Neutrophil (primary cell): ENCODE measurements around the gene HDHD3.

Experiments
- H3K27ac ChIP-seq: fragments of 200-600 bp; sonication (generic); 2 replicates; pipeline ENCODE4 v1.5.1; 2016; ENCODE audit warnings: mild to moderate bottlenecking, moderate library complexity
- H3K27me3 ChIP-seq: fragments of 200-600 bp; sonication (generic); 2 replicates; pipeline ENCODE4 v1.6.0; 2016; ENCODE audit warnings: mild to moderate bottlenecking
- H3K36me3 ChIP-seq: fragments of 200-600 bp; sonication (generic); 2 replicates; pipeline ENCODE4 v1.5.1; 2017
- H3K4me1 ChIP-seq, 2 experiments: fragments of 200-600 bp in 1 of 2; sonication (generic) in 1 of 2; 1 replicate in 1 of 2; 2 replicates in 1 of 2; pipeline versions ENCODE4 v1.5.1 to v1.6.1; 2013 to 2016; ENCODE audit warnings: low read depth in 1 of 2, low read length in 1 of 2, mild to moderate bottlenecking in 1 of 2, moderate library complexity in 1 of 2; ENCODE audit not compliant: control insufficient read depth in 1 of 2, insufficient read depth in 1 of 2
- H3K4me3 ChIP-seq, 2 experiments: fragments of 200-600 bp in 1 of 2; sonication (generic) in 1 of 2; 1 replicate in 1 of 2; 2 replicates in 1 of 2; pipeline ENCODE4 v1.5.1; 2013 to 2016; ENCODE audit warnings: low read depth in 1 of 2, low read length in 1 of 2, mild to moderate bottlenecking in 1 of 2, moderate library complexity in 1 of 2
- H3K9me3 ChIP-seq: fragments of 200-600 bp; sonication (generic); 2 replicates; pipeline ENCODE4 v1.5.1; 2016
- TF ChIP-seq, protein P1 (sequence below): fragments of 200-600 bp; sonication (generic); IDR thresholded peaks from 2 replicates; pipeline ENCODE4 v1.5.1; 2016; ENCODE audit warnings: antibody characterized with exemption

HDHD3 gene

GRCh38 chr9:113352411-113352810 lies 24.4 kb downstream of the HDHD3 start:
- Histone ChIP-seq H3K27ac (no peak overlapping the region), H3K4me1 (peaks cover 17 to 19% of the 10 kb centered on the region in 2 experiments), H3K36me3 (no peaks in the 10 kb centered on the region), H3K9me3 (no peaks in the 10 kb centered on the region), H3K4me3 (no peak overlapping the region), H3K27me3 (peaks cover 27% of the 10 kb centered on the region)
- TF ChIP-seq, protein P1, sequence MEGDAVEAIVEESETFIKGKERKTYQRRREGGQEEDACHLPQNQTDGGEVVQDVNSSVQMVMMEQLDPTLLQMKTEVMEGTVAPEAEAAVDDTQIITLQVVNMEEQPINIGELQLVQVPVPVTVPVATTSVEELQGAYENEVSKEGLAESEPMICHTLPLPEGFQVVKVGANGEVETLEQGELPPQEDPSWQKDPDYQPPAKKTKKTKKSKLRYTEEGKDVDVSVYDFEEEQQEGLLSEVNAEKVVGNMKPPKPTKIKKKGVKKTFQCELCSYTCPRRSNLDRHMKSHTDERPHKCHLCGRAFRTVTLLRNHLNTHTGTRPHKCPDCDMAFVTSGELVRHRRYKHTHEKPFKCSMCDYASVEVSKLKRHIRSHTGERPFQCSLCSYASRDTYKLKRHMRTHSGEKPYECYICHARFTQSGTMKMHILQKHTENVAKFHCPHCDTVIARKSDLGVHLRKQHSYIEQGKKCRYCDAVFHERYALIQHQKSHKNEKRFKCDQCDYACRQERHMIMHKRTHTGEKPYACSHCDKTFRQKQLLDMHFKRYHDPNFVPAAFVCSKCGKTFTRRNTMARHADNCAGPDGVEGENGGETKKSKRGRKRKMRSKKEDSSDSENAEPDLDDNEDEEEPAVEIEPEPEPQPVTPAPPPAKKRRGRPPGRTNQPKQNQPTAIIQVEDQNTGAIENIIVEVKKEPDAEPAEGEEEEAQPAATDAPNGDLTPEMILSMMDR: no peak

DNA sequence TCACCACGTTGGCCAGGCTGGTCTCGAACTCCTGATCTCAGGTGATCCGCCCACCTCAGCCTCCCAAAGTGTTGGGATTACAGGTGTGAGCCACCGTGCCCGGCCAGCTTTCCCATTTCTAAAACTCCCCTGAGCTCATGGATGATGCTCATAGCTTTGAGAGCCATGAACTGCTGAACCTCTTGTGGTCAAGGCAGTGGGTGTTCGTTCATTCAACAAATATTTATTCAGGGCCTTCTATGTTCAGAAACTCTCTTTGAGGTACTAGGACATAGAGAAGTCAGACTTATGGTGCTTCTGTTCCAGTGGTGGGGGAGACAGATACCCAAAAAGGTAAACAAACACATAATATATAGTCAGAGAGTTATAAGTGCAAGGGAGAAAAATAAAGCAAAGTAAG lies 24.8 kb downstream of the HDHD3 start:
- TF ChIP-seq, protein P1: no peak
- no peak overlapping the region for H3K27ac ChIP-seq
- H3K36me3 ChIP-seq: no peaks in the 10 kb centered on the region
- H3K4me1 ChIP-seq: peaks cover 17 to 19% of the 10 kb centered on the region in 2 experiments
- peaks cover 27% of the 10 kb centered on the region for H3K27me3 ChIP-seq
- H3K4me3 ChIP-seq: no peak overlapping the region
- no peaks in the 10 kb centered on the region for H3K9me3 ChIP-seq

DNA sequence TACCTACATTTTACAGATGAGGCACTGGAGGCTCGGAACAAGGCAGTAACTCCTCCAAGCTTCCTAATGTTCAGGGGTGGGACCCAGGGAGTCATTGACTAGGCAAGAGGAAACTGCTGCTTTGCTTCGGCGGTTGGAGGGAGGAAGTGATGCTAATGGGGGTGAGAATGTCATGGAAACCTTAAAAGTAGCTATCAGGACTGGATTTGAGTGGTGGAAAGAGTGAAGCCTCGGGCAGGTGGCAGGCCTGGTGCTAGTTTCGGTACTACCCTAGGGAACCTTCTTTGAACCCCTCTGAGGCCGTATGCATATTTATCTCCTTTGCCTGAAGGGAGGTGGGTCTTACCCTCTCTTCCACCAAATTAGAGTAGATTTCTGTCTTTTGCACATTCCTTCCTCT lies 25.8 kb downstream of the HDHD3 start:
- H3K27me3 ChIP-seq: peaks cover 27% of the 10 kb centered on the region
- H3K27ac ChIP-seq: no peak overlapping the region
- H3K9me3 ChIP-seq: no peaks in the 10 kb centered on the region
- H3K4me1 ChIP-seq: peaks cover 17 to 19% of the 10 kb centered on the region in 2 experiments
- H3K4me3 ChIP-seq: peak overlapping the region in 1 of 2 experiments; percentile 61
- TF ChIP-seq, protein P1: no peak
- no peaks in the 10 kb centered on the region for H3K36me3 ChIP-seq

GRCh38 chr9:113350107-113350661 lies 26.6 kb downstream of the HDHD3 start:
- H3K27me3 ChIP-seq: peaks cover 27% of the 10 kb centered on the region
- no peaks in the 10 kb centered on the region for H3K36me3 ChIP-seq
- H3K9me3 ChIP-seq: no peaks in the 10 kb centered on the region
- peak overlapping the region; percentile 54 to 61 for H3K4me3 ChIP-seq
- TF ChIP-seq, protein P1: no peak
- no peak overlapping the region for H3K27ac ChIP-seq
- peaks cover 17 to 19% of the 10 kb centered on the region in 2 experiments for H3K4me1 ChIP-seq

DNA sequence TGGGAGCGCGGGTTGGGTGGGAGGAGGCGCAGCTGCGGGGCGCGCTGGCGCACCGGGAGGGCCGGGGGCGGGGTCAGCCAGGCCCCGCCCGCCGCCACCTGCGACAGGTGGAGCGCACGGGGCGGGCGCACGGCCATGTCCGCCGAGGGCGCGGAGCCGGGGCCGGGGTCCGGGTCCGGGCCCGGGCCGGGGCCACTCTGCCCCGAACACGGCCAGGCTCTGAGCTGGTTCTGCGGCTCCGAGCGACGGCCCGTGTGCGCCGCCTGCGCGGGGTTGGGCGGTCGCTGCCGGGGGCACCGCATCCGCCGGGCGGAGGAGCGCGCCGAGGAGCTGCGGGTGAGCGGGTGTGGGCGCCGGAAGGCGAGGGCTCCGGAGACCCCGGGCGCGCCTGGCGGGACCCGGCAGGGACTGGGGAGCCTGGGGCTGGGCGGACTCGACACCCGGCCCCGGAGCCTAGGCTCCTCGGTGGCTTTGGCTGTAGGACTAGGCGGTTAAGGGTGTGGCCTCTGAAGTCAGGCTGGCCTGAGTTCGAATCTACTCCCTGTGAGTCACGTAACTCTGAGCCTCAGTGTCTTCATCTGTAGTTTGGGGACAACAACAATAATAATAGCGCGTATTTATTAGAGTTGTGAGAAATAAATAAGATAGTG lies 27.2 kb downstream of the HDHD3 start, which contains the start of gene BSPRY:
Gene BSPRY (plus strand): TSS at position 97 of the 650 bp plus-strand sequence. CDS start 39 bp downstream, at position 136.
- Histone ChIP-seq H3K27me3 (peaks cover 27% of the 10 kb centered on the region), H3K27ac (no peak within 1 kb of the TSS), H3K36me3 (no peaks in the 10 kb centered on the region), H3K4me3 (peak within 1 kb of the TSS; percentile 54 to 61), H3K9me3 (no peaks in the 10 kb centered on the region), H3K4me1 (peaks cover 17 to 19% of the 10 kb centered on the region in 2 experiments)
- TF ChIP-seq, protein P1: no peak
